Uterus (tissue), 2 donors: ENCODE results near the gene JPH2.

Experiments
- POLR2A ChIP-seq, 2 donors: fragments of 450-650 bp; IDR thresholded peaks; one replicate each; pipeline ENCODE4 v1.6.1; 2016; ENCODE audit warnings: antibody characterized with exemption in 2 of 2, mild to moderate bottlenecking in 1 of 2, moderate library complexity in 1 of 2
- TF ChIP-seq, protein P1 (sequence below), 4 experiments: fragments of 200-600 bp in 2 of 4; fragments of 450-650 bp in 2 of 4; sonication (generic) in 2 of 4; IDR thresholded peaks; one replicate each; pipeline ENCODE4 v1.5.1; 2016 to 2019; ENCODE audit warnings: antibody characterized with exemption in 4 of 4, mild to moderate bottlenecking in 2 of 4, moderate library complexity in 1 of 4

DNA sequence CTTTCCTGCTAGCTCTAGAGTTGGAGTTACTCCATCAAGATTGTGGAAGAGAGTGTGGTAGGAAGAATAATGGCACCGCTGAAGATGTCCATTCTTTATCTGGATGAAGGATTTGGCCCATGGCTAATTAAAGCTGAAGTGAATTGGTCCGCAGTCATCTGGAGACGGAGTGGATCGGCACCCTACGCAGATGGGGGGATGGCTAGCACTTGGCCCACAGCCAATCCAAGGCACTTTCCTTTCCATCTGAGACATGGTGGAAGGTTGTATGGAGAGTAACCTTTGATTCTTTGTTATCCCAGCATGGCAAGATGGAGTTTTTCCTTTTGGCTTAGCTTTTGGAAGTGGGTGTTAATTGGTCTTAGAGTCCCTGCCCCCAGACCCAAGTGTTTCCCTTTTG lies 88.3 kb downstream of the JPH2 start:
- TF ChIP-seq, protein P1, sequence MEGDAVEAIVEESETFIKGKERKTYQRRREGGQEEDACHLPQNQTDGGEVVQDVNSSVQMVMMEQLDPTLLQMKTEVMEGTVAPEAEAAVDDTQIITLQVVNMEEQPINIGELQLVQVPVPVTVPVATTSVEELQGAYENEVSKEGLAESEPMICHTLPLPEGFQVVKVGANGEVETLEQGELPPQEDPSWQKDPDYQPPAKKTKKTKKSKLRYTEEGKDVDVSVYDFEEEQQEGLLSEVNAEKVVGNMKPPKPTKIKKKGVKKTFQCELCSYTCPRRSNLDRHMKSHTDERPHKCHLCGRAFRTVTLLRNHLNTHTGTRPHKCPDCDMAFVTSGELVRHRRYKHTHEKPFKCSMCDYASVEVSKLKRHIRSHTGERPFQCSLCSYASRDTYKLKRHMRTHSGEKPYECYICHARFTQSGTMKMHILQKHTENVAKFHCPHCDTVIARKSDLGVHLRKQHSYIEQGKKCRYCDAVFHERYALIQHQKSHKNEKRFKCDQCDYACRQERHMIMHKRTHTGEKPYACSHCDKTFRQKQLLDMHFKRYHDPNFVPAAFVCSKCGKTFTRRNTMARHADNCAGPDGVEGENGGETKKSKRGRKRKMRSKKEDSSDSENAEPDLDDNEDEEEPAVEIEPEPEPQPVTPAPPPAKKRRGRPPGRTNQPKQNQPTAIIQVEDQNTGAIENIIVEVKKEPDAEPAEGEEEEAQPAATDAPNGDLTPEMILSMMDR (IDR thresholded peaks at IDR 0.05), result no peak
- TF ChIP-seq POLR2A (IDR thresholded peaks at IDR 0.05), result no peak
